NCI-H226 (cell line): ENCODE results near the gene SLC15A3.
"Not testable (repeated sequence)": the region's sequence is repeated elsewhere in the genome, so short reads cannot be mapped to it uniquely, and the experiment has no call there.

Source experiments
- DNase-seq: peaks from one replicate; pipeline ENCODE4 v3.0.0-alpha.2; 2015

Gene SLC15A3

DNA sequence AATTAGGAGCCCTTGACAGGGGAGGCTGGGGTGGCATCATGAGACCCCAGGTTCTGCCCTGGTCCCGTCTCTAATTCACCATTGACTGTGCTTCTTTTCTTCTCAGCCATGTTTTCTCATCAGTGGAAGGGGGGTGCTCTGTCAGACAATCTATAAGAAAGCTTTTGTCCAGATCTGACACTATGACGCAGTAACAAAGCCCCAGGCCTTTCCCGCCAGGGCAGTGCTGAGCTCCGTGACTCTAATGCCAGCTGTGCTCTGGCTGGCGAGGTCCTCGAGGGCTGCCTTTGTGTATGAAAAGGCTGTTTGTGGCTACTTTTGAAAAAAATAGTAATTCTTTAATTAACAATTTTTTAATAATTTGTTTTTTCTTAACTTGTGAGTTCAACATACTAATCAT lies 22.8 kb upstream of the SLC15A3 start:
- DNase-seq, result no peak

DNA sequence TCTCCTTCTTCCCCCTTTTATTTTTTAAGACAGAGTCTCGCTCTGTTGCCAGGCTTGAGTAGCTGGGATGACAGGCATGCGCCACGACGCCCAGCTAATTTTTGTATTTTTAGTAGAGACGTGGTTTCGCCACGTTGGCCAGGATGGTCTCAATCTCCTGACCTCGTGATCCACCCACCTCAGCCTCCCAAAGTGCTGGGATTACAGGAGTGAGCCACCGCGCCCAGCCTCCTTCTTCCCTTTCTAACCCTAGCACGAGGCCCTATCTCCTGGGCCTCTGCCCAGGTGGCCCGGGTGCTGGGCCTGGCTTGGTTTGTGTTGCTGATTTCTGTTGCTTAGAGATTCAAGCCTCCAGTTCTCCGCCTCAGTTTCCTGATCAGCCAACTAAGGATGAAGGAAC lies 22.3 kb upstream of the SLC15A3 start:
- DNase-seq, result not testable (repeated sequence)

DNA sequence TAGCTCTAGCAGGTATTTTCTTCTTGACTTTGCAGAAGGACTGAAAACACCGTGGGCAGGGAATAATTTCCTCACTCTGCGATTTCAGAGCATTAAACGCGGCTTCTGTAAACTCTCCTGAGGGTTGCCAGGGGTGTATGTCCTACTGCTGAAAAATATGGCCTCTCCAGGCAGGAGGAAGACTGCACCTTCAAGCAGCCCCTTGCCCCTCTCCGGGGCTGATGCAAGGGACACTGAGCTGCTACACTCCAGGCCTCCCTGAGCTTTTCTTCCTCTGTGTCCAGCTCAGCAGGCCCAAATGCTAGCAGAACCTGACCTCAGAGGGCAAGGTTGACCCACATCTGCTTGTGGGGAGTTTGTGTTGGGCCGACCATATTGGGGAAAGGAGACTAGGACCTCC lies 21.7 kb upstream of the SLC15A3 start:
- no peak for DNase-seq

DNA sequence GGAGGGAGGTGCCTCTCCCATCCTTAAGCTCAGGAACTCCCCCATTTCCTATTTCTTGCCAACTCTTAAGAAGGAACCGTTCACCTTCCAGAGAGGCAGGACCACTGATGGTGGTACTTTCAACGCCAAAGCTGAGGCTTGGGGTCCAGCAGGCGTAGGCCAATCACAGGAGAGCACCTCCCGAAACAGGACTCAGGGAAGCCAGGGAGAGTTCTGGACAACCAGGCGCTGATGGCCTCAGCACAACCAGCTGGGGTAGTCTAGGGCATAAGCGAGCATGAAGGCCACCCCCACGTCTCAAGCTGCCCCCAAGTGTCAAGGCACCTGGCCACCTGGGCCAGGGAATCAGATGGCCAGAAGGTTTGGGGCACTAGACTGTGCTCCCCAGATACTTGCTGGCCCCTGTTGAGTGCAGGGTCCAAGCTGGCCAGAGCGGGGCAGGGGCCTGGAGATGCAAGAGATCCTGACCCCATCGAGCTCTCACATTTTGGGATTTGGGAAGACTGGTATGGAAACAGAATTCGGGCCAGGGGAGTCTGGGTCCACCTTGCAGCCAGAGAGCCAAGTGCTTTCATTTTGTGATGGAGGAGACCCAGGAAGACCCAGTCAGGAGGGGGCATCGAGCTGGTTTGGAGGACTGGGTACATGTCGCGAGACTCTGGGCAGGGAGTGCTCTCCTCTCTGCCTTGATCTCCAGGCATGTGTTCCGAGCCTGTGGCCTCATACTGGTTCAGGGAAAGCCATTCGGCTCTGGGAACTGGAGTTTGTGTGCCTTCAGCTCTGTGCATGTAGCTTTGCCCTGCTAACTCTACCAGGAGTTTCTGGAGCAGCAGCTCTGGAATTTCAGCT lies 20.4 kb upstream of the SLC15A3 start:
- no peak for DNase-seq

DNA sequence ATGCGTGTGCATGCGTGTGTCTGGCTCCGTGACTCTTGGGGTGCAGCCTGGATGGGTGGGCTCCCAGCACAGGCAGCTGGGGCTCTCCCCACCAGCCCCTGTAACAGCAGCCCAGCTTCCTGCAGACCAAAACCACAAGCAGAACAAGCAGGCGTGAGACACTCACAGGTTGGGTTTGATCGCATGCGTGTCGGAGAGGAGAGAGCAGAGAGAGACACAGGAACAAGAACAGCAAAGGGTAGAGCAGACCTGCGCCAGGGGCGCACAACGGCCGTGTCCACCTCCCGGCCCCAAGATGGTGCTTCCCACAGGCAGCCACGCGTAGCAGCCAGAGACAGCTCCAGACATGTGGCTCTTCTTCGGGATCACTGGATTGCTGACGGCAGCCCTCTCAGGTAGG lies 19.5 kb upstream of the SLC15A3 start, which contains the start of gene CD6:
Gene CD6, plus strand, starts transcription at position 161 of the 400 bp plus-strand sequence. Its CDS starts 186 bp downstream, at position 347.
- no peak for DNase-seq

DNA sequence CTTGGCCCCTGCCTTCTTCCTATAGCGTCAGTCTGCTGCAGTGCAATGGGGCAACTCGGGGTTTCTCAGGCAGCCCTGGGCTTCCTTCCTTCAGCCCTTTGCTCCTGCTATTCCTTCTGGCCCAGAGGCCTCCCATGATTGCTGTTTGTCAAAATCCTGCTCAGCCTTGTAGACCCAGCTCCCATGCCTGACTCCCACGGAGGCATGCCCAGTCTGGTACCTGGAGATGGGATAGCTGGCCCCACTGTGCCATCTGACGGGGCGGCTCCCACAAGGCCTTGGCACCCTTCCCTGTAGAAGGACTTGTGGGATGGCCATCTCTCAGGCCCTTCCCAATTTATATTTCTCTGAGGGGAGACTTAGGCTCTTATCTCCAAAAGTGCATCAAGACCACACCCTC lies 18.9 kb upstream of the SLC15A3 start:
- DNase-seq, result no peak

DNA sequence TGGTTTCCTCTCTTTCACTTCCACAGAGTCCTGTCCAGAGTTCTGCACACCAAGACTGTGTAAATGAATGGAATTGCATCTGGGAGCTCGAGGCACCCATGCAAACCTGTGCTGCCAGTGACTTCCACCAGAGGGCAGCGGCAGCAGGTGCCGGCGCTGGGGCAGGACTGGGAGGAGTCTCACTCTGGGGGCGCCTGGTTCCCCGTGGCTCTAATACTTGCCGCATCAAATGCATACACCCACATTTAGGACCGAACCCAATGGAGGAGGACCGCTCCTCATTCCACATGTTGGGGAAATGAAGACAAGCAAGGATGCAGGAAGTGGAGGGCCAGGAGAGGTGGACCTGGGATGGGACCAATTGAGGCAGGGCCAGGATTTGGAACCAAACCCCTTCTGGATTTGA lies 18.4 kb upstream of the SLC15A3 start:
- DNase-seq, result peak; percentile 40

DNA sequence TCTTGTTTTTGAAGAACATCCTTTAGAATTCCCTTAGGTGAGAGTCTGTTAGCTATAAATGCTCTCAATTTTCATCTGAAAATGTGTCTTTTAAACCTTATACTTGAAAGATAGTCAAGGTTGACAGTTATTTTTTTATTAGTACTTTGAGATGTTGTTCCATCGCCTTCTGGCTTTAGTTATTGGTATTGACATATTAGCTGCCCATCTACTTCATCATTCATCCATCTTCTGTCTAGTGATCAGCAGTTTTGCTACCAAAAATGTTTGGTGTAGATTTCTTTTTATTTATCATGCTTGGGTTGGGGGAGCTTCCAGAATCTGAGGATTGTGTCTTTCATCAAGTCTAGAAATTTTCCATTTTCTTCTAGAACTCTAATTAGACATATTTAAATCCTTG lies 16.2 kb upstream of the SLC15A3 start:
- no peak for DNase-seq

DNA sequence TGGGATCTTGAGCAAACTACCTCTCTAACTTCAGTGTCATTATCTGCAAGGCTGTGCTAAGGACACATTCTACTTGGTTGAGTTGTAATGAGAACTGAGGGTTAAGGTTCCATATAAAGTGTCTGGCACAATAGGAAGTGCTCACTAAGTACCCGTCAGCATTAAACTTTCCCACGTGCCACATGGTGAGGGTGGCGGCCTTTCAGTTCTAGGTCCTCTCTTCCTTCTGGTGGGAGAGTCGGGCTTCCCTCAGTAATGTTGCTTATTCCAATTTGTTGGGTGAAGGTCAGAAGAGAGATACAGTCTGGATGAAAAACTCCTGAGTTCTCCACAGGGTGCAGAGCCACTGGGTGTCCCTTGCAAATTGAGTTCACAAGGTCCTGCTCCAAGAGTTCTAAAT lies 14.9 kb upstream of the SLC15A3 start:
- no peak for DNase-seq

DNA sequence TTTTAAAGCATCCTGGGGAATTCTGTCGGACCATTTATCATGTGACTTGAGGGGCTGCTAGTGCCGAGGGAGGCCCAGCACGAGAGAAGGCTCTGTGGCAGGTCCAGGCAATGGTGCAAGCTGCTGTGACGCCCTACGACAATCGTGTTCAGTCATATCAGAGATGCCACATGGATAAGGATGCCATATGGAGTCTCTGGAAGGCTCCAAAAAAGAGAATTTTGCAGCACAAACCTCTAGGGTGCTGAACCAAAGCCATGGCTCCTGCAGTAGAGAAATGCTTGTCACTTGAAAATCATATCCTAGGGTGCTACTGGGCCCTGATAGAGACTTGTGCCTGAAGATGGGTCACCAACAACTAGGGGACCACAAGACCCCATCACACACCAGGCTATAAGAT lies 12.8 kb upstream of the SLC15A3 start:
- DNase-seq, result no peak

DNA sequence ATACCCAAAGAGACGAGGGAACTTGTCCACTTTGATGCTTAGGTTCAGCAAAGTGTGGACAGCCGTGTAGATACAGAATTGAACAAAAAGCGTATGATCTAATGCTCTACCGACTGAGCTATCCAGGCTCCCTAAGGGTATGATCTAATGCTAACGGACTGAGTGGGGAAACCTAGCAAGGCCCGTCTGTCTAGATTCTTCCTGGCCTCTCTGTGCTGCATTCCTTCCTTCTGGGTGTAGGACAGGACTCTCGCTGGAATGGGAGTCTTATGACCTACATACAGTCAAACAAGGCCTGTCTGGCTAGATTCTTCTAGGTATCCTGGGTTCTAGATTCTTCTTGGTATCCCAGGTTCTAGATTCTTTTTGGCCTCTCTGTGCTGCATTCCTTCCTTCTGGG lies 8.4 kb upstream of the SLC15A3 start:
- no peak for DNase-seq

DNA sequence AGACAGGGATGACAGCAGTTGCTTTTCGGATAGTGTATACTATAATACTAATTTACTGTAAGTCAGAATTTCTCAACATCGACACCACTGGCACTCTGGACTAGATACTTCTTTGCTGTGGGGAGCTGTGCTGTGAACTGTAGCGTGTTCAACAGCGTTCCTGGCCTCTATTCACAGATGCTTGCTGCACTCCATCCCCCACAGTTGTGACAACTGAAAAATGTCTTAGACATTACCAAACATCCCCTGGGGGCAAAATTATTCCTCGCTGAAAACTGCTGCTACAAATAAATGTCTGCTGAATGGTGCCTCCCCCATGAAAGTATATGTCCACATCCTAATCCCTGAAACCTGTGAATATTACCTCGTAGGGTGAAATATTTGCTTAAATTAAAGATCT lies 7.5 kb upstream of the SLC15A3 start:
- DNase-seq, result no peak

DNA sequence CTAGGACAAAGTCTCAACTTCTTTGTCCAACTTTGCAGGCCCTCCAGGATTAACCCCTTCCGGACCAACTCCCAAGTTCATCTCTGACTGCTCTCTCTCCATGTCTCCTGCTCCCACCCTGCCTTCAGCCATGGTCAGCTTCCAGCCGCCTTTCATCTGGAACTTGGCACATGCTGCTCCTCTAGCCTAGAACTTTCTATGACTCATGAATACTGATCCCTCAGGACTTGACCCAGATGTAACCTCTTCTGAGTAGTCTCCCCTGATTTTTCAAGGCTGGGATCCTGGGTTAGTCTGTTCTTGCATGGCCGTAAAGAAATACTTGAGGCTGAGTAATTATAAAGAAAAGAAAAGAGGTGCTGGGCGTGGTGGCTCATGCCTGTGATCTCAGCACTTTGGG lies 5.2 kb upstream of the SLC15A3 start:
- no peak for DNase-seq

DNA sequence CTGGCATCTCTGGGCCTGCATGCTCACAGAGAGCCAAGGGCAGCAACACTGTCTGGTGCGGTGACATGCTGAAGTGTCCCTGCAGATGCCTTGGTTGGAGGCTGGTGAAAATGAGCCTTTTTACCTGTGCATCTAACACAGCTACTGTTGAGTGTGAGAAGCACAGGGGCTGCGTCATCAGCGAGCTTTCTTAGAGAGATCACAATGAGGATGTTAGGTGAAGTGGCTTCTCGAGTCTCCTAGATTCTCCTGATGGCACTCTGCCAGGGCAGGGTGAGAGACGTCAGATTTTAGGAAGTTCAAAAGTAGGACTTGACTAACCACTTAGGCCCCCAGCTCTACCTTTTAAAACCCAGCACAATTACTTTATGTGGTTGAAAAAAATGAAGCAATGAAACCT lies 3.6 kb upstream of the SLC15A3 start:
- DNase-seq, result no peak

DNA sequence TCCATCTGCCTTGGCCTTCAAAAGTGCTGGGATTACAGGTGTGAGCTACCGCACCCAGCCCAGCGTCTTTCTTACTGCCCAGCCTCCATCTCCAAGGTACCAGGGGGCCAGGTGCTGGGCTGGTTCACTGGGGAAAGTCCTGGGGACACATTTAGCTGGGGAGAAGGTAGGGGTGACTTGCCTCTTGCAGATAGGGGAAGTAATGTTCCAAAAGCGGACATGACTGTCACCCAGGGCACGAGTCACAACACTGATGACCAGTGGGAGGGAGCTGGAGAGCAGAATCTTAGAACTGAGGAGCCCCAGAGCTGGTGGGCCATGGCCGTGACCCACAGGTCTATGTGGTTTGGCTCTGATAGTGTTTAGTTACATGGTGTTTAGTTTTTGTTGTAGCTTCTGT lies 2.4 kb upstream of the SLC15A3 start:
- no peak for DNase-seq

DNA sequence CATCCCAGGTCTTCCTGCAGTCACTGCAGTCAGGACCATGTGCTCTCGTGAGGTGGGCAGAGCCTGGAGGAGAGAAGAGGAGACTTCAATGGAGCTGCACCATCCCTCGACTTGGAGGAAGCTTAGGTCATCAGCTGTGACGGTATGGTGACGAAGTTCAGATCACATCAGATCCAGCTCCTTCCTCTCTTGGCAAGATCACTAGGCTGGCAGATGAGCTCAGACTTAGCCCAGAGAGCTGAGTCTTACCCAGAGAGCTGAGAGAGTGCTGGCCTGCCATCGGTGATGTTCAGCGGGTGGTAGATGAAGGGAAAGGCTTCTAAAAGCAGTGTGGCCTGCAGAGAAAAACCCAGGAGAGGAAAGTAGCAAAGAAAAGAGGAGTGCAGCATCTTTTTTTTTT lies 1.8 kb upstream of the SLC15A3 start:
- no peak for DNase-seq

DNA sequence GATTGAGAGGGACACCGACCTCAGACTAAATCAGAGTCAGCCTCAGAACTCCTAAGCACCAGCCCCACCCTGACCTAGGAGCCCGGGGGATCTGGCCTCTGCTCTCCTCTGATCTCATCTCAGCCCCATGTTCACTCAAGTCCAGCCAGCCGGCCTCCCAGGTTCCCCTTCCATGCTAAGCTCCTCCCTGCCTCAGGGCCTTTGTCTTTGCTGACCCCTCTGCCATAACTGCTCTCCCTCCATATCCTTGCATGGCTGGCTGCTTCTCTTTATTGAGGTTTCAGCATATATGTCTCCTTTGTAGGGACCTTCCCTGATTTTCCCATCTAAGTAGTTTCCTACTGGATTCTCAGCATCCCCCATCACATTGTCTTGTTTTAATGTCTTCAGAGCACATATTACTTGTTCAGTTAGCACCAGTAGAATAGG lies 780 bp upstream of the SLC15A3 start:
- no peak for DNase-seq

DNA sequence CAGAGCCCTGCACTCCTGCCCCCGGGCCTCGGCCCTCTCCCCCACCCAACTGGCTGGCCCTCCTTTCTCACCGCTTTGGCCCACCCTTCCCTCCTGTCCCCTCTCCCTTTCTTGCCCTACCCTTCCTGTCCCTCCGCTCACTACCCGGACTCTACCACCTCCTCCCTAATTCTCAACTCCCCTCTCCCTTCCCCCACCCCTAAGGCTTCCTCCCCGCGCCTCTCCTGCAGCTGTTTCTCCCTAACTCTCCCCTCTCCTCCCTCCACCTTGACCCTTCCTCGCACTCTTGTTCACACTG lies 421 bp downstream of the SLC15A3 start:
- no peak for DNase-seq

DNA sequence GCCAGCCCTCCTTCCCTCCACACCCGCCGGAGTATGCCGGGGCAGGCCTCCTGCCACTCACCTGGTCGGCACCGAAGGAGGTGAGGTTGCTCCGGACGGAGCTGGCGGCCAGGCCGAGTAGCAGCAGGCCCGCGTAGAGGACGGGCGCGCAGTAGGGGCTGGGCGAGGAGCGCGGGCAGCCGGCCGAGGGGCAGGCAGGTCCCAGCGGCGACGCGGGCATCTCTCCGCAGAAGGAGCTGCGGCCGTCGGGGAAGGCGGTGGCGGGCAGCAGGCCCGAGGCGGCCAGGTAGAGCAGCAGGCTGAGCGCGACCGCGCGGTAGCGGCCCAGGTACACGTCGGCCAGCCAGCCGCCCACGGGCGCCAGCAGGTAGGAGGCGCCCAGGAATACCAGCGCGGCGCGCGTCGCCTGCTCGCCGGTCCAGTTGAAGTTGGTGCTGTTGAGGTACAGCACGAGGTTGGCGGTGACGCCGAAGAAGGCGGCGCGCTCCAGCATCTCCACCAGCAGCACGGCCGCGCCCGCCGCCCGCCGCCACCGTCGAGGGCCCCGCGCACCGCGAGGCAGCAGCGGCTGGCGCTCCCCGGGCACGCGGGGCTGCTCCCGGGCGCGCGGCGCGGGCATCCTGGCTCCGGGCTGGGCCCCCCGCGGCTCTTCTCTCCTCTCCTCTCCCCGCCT lies 907 bp downstream of the SLC15A3 start:
- DNase-seq, result no peak

DNA sequence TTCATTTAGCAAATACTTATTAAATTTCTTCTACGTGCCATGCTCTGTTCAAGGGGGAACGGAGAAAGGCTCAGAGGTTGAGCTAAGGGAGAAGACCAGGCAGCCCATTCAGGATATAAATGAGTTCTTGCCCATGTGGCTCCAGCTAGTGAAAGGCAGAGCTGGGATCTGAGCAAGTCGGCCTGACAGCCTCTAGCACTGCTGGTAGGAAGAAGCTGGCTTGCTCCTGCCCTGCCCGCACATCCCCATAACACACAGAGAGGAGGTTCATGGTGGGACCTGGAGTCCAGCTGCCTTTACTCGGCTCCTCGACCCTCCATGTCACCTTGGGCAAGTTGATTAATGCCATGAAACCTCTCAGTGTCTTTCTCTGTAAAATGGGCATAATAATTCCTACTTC lies 2.0 kb downstream of the SLC15A3 start:
- no peak for DNase-seq

DNA sequence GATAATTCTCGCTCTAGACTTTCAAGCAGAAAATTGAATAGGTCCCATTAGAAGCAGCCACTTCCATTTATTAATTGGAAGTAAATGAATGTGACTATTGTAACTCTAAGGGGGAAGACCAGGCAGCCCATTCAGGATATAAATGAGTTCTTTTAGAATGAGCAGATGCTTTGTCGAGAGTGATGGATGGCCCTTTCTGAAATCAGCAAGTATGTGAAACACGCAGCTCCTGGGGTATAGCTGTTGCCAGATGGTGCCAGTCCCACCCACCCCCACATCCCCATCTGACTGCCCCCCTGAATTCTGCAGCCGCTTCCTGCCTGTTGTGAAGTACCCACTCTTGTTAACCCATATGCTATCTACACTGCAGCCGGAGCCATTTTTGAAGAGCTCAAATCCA lies 3.7 kb downstream of the SLC15A3 start:
- DNase-seq, result peak; percentile 36

DNA sequence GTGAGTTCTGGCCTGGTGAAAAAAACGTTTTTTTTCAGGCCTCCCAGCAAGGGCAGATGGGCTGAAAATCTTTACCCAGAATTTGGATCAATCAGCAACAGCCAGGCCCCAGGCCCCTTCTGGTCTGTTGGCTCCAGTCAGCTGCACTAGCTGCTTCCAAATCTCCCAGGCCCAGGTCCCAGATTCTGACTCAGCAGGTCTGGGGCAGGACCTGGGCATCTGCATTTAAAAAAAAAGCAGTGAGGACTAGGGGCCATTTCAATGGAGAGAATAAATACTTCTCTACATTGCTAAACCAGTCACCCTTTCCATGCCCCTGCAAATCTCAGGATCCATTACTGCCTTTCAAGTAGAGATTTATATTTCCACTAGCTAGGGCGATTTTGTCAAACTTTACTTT lies 4.3 kb downstream of the SLC15A3 start:
- no peak for DNase-seq

DNA sequence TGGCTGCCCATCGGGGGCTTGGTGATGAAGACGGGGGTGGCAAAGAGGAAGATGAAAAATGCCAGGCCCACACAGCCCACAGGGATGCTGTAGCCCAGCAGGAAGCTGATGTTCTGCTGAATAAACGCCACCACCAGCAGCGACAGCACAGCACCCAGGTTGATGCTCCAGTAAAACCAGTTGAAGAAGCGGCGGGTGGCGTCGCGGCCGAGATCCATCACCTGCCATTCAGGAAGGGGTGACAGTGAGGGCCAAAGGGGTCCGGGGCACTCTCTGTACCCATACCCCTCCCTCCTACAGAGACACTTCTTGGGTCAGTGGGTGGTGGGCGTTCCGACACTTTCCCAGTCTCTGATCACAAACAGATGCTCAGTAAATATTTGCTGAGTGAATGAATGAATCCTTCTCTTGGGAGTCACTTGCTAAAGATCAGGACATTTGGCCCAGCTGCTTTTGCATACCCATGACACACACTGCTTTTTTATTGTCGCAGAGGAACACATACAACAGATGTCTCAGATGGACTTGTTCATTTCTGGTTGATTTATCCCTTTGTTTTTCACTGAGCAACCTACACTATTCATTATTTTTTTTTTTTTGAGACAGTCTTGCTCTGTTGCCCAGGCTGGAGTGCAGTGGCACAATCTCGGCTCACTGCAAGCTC lies 5.2 kb downstream of the SLC15A3 start:
- DNase-seq, result no peak

DNA sequence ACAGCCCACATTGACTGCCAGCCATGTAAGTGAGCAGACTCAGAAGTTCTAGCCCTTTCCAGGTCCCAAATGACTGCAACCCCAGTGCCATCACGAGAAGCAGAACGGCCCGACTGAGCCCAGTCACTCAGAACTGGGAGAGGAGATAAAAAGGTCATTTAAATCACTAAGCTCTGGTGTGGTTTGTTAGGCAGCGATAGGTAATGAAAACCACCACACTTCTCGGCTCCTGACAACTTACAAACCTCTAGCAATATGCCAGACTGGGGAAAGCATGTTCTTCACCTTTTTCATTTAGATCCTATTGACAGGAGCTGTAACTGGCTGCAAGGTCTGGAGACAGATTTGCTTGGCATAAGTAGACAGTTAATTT lies 6.7 kb downstream of the SLC15A3 start:
- no peak for DNase-seq
